HS-5 (cell line): ENCODE measurements around the gene ARL6IP4.
"Not testable (repeated sequence)": the region's sequence is repeated elsewhere in the genome, so short reads cannot be mapped to it uniquely, and the experiment has no call there.

Experiments
- DNase-seq: peaks from one replicate; pipeline ENCODE4 v3.0.0-alpha.2; 2012; ENCODE audit warnings: low read depth

Gene ARL6IP4

GRCh38 chr12:123011701-123012100 is 31.2 kb downstream of the ARL6IP4 start:
- DNase-seq = no peak

GRCh38 chr12:123013185-123014095 is 33.0 kb downstream of the ARL6IP4 start:
- no peak for DNase-seq

GRCh38 chr12:123014473-123014872 is 34.0 kb downstream of the ARL6IP4 start:
- not testable (repeated sequence) for DNase-seq

GRCh38 chr12:123017753-123018152 is 37.3 kb downstream of the ARL6IP4 start:
- DNase-seq = no peak

GRCh38 chr12:123019841-123020138 is 39.3 kb downstream of the ARL6IP4 start:
- DNase-seq = no peak

GRCh38 chr12:123021688-123022604 is 41.5 kb downstream of the ARL6IP4 start:
- DNase-seq = no peak

GRCh38 chr12:123022846-123023245 is 42.4 kb downstream of the ARL6IP4 start:
- no peak for DNase-seq

GRCh38 chr12:123024819-123025391 is 44.4 kb downstream of the ARL6IP4 start:
- DNase-seq = no peak

- no peak for DNase-seq
Observed at GRCh38 chr12:123026094-123026853, 45.8 kb downstream of the ARL6IP4 start.

GRCh38 chr12:123027726-123028445 is 47.4 kb downstream of the ARL6IP4 start:
- DNase-seq = no peak

- DNase-seq = no peak
Observed at GRCh38 chr12:123028475-123028874, 48.0 kb downstream of the ARL6IP4 start.

- DNase-seq = no peak
Observed at GRCh38 chr12:123029550-123029949, 49.1 kb downstream of the ARL6IP4 start.

- DNase-seq = no peak
Observed at GRCh38 chr12:123030686-123031085, 50.2 kb downstream of the ARL6IP4 start.

GRCh38 chr12:123031171-123031845 is 50.8 kb downstream of the ARL6IP4 start:
- no peak for DNase-seq
